Psoas muscle (tissue), 8 donors: ENCODE measurements around the gene ANP32E. TPM values are rescaled to one million over a fixed set of nuclear protein-coding genes. Genes with fewer than 3 reads are reported as not detected.

ENCODE experiments used
- ATAC-seq, 4 donors: fragments of 200-7000 bp; cut with Tn5 transposase; one replicate each; pipeline ENCODE4 v1.9.1; 2020; ENCODE audit warnings: moderate library complexity in 3 of 4, mild to moderate bottlenecking in 2 of 4
- DNase-seq, 2 donors: peaks; one replicate each; pipeline ENCODE4 v3.0.0-alpha.2; 2020
- H3K27ac ChIP-seq: fragments of 200-600 bp; one replicate; pipeline ENCODE4 v1.8.0; 2022
- H3K27me3 ChIP-seq, 3 donors: fragments of 200-600 bp in 1 of 3; one replicate each; pipeline versions ENCODE4 v1.6.1 to v1.8.0; 2013 to 2022; ENCODE audit warnings: low read length in 2 of 3, mild to moderate bottlenecking in 2 of 3, moderate library complexity in 1 of 3; ENCODE audit not compliant: insufficient read depth in 3 of 3
- H3K36me3 ChIP-seq, 2 donors: fragments of 200-600 bp in 1 of 2; one replicate each; pipeline versions ENCODE4 v1.6.1 to v1.8.0; 2013 to 2022; ENCODE audit warnings: low read depth in 1 of 2, mild to moderate bottlenecking in 1 of 2, moderate library complexity in 1 of 2; ENCODE audit not compliant: insufficient read depth in 1 of 2
- H3K4me1 ChIP-seq: fragments of 200-600 bp; one replicate; pipeline ENCODE4 v1.8.0; 2022
- H3K4me3 ChIP-seq: fragments of 200-600 bp; one replicate; pipeline ENCODE4 v1.8.0; 2022; ENCODE audit warnings: mild to moderate bottlenecking
- H3K9me3 ChIP-seq: fragments of 200-600 bp; one replicate; pipeline ENCODE4 v1.8.0; 2022
- WGBS, 3 donors: extraction: QIAGEN DNeasy Blood & Tissue Kit; methylation state at CpG; one replicate each; pipeline versions ENCODE4 v1.1.6 to v1.1.7; 2013; 5-methylcytosine and 5-hydroxymethylcytosine counted together
- intact Hi-C, 2 donors: fragments of 100-400 bp; cut with DNase I; formaldehyde crosslinking; loops; one replicate each; pipeline versions ENCODE4 v1.11.0 to v1.14.2; 2022
- polyA plus RNA-seq, 3 donors: library from polyadenylated mRNA; stranded (reverse); fragments of 200-250 nt; gene quantifications; one replicate each; pipeline ENCODE4 v1.2.3, GENCODE V29; 2013
- total RNA-seq, 4 donors: library from RNA; stranded (reverse); fragmentation: NEBNext Ultra II Directional in 2 of 4; extraction: Animal tissue kit (Norgen Biotek cat#: 25700) in 2 of 4; gene quantifications; one replicate each; pipeline versions ENCODE4 v1.2.1 to v1.2.4, GENCODE V29; 2021 to 2023
- TF ChIP-seq, protein P1 (sequence below): fragments of 200-600 bp; IDR thresholded peaks from one replicate; pipeline ENCODE4 v1.8.0; 2022; ENCODE audit warnings: antibody characterized with exemption
- donor health status: healthy with polysubstance abuse.
- donor health status: DM: no; HTN: no; CAD: no; lungs with moderate emphysema.
- donor health status: Bipolar disorder and iron deficiency.
- donor health status: healthy.
- donor health status: DM: yes; HTN: yes; CAD: no.
- donor health status: DM: no; HTN: no; CAD: no.
- donor health status: DM: no; HTN: no; CAD: no.
- donor health status: DM: yes; HTN: yes; CAD: no.

The ANP32E gene
- total and polyA plus RNA-seq, 7 donors, result 14.4 to 93.0 (median 27.4) TPM

DNA sequence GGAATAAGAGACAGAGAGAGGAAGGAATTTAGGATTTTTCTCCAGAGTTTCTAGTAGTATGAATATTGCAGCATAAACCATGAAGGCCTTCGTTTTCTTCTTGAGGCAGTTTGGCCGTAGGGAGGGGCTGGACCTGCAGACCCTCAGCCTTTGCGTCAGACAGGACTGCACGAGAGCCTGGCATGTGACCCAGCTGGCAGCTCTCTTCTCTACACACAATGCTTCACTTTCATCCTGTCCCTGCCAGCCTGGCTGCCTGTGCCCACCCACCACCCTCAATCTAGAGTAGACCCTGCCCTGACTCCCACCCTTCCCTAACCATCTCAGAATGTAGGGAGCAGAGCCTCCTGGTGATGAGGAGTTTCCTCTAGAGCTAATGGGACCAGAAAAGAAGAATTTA is 23.3 kb upstream of the ANP32E start:
- Histone ChIP-seq H3K27me3 (no peaks in the 10 kb centered on the region), H3K4me3 (no peak overlapping the region), H3K9me3 (no peaks in the 10 kb centered on the region), H3K4me1 (peaks cover 20% of the 10 kb centered on the region), H3K36me3 (peaks cover 0 to 4% of the 10 kb centered on the region in 2 donors), H3K27ac (peak overlapping the region; percentile 30)
- intact Hi-C loops, result no loop called here
- DNase-seq (no peak), ATAC-seq (no peak)
- TF ChIP-seq, protein P1, sequence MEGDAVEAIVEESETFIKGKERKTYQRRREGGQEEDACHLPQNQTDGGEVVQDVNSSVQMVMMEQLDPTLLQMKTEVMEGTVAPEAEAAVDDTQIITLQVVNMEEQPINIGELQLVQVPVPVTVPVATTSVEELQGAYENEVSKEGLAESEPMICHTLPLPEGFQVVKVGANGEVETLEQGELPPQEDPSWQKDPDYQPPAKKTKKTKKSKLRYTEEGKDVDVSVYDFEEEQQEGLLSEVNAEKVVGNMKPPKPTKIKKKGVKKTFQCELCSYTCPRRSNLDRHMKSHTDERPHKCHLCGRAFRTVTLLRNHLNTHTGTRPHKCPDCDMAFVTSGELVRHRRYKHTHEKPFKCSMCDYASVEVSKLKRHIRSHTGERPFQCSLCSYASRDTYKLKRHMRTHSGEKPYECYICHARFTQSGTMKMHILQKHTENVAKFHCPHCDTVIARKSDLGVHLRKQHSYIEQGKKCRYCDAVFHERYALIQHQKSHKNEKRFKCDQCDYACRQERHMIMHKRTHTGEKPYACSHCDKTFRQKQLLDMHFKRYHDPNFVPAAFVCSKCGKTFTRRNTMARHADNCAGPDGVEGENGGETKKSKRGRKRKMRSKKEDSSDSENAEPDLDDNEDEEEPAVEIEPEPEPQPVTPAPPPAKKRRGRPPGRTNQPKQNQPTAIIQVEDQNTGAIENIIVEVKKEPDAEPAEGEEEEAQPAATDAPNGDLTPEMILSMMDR, result no peak
- WGBS, 3 donors, result 47 to 61% (median 47%) methylated on average over 4 of the region's 4 CpGs

DNA sequence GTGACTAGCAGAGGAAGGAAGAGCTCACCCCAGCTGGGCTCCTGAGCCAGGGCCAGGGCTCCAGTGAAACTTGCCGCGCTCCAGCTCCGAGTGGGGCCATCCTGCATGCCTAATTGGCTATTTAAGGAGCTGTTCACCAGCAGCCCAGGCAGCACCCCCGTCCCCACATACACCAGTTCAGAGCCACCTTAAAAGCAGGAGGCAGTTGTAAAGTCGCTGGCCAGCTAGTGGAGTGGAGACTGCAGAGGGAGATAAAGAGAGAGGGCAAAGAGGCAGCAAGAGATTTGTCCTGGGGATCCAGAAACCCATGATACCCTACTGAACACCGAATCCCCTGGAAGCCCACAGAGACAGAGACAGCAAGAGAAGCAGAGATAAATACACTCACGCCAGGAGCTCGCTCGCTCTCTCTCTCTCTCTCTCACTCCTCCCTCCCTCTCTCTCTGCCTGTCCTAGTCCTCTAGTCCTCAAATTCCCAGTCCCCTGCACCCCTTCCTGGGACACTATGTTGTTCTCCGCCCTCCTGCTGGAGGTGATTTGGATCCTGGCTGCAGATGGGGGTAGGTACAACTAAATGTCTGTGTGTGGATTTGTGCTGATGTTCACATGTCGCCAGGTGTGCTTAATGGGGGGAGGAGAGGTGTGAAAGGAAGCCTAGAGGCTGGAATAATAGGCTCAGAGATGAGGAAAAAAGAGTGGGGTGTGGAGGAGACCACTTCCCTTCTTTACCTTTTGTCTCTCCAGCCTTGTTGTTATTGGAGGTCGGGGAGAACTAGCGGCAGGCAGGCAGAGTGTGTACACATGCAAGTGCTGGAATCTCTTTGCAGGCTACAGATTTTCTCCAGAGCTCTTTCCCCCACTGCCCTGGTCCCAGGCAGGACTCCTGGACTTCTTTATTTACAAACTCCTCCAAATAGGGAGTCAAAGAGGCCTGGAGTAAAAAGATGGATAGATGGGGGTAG is 22.0 kb upstream of the ANP32E start, which contains the start of gene CA14:
Gene CA14 (plus strand): TSS at position 151 of the 962 bp plus-strand sequence. CDS start 355 bp downstream, at position 506.
- Histone ChIP-seq H3K27me3 (no peaks in the 10 kb centered on the region), H3K36me3 (no peaks in the 10 kb centered on the region), H3K4me3 (peak within 1 kb of the TSS; percentile 15), H3K9me3 (no peaks in the 10 kb centered on the region), H3K27ac (no peak within 1 kb of the TSS), H3K4me1 (peaks cover 20% of the 10 kb centered on the region)
- intact Hi-C loops, result no loop called here
- peak; percentile 33 to 62 (median 46) for ATAC-seq
- DNase-seq, result peak in 1 of 2 donors; percentile 65
- WGBS, 3 donors, result 23 to 35% (median 28%) methylated on average over 12 to 13 of the region's 13 CpGs
- TF ChIP-seq, protein P1, result no peak

DNA sequence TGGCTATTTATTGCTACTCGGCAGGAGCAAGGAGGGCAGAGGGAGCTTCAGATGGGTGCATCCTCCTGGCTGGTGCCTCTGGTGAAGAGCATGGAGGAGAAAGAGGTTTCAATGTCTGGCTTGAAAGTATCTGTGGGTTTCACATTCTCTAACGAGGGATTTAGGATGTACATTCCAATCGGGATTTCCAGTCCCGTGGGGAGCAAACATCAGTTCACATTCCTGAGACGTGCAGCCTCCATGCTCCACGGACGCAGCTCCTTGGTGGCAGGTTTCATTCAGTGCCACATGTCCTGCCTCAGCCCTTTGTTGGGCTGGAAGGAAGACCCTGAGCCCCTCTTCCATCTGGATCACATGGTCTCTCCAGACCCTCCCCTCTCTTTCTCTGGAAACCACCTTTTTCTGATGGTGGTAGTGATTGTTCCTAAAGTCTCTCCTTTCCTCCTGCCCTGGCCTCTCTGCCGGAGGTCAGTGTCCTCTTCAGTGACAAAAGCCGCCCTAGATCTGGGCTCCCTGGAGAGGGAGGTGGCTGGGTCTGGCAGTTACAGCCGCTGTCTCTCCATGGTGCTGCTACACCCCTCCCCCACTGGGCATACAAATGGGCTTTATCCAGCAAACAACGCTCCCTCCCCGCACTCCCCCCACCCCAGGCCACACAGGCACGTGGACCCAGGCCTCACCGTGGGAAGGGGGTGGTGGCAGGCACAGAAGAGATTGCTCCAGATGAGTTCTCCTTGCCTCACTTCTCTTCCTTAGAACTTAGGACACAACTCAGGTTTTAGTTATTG is 20.8 kb upstream of the ANP32E start:
- no peak for DNase-seq
- TF ChIP-seq, protein P1, result no peak
- Histone ChIP-seq H3K27ac (no peak overlapping the region), H3K4me3 (peak overlapping the region; percentile 54), H3K9me3 (no peaks in the 10 kb centered on the region), H3K36me3 (no peaks in the 10 kb centered on the region), H3K4me1 (peaks cover 20% of the 10 kb centered on the region), H3K27me3 (no peaks in the 10 kb centered on the region)
- WGBS, 3 donors, result 17 to 30% (median 24%) methylated on average over 14 of the region's 14 CpGs
- intact Hi-C loops, result no loop called here
- ATAC-seq, result peak in 2 of 4 donors; percentile 21 to 34

DNA sequence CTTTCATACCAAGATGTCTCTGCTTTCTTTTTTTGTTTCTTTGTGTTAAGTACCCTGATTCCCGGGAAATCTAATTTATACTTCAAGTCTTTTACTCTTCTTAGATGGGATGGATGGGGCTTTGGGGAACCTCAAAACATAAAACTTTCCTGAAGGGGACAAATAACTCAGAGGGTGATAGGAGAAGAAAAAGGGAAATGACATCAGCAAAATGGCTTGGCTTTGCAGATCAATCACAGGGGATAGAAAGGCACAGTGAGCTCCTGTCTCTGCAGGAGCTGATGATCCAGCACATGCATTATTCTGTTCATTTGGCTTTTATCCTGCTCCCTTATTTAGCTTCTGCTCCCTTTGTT is 20.3 kb upstream of the ANP32E start:
- Histone ChIP-seq H3K27ac (no peak overlapping the region), H3K9me3 (no peaks in the 10 kb centered on the region), H3K27me3 (no peaks in the 10 kb centered on the region), H3K4me1 (peaks cover 20% of the 10 kb centered on the region), H3K4me3 (peak overlapping the region; percentile 54), H3K36me3 (no peaks in the 10 kb centered on the region)
- DNase-seq, result no peak
- TF ChIP-seq, protein P1, result no peak
- intact Hi-C loops, result no loop called here
- WGBS, 3 donors, result 0 to 1% (median 0%) methylated on average over 1 of the region's 1 CpG
- ATAC-seq, result peak in 1 of 4 donors; percentile 5
